ENCODE measurements around the gene CLCN2.
"Not testable (repeated sequence)": the region's sequence is repeated elsewhere in the genome, so short reads cannot be mapped to it uniquely, and the experiment has no call there.

Gene CLCN2

DNA sequence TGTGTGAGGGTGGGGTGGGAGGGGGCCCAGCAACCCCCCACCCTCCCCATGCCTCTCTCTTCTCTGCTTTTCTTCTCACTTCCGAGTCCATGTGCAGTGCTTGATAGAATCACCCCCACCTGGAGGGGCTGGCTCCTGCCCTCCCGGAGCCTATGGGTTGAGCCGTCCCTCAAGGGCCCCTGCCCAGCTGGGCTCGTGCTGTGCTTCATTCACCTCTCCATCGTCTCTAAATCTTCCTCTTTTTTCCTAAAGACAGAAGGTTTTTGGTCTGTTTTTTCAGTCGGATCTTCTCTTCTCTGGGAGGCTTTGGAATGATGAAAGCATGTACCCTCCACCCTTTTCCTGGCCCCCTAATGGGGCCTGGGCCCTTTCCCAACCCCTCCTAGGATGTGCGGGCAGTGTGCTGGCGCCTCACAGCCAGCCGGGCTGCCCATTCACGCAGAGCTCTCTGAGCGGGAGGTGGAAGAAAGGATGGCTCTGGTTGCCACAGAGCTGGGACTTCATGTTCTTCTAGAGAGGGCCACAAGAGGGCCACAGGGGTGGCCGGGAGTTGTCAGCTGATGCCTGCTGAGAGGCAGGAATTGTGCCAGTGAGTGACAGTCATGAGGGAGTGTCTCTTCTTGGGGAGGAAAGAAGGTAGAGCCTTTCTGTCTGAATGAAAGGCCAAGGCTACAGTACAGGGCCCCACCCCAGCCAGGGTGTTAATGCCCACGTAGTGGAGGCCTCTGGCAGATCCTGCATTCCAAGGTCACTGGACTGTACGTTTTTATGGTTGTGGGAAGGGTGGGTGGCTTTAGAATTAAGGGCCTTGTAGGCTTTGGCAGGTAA, 15.9 kb downstream of the CLCN2 start:
- DNase-seq (ENCODE audit: low read depth) = no peak

GRCh38 chr3:184344579-184345316, 16.7 kb downstream of the CLCN2 start:
- DNase-seq (ENCODE audit: low read depth) = no peak

GRCh38 chr3:184343200-184343876, 18.1 kb downstream of the CLCN2 start:
- no peak for DNase-seq (ENCODE audit: low read depth)

- no peak for DNase-seq (ENCODE audit: low read depth)
Observed at GRCh38 chr3:184341925-184342324, 19.5 kb downstream of the CLCN2 start.

- not testable (repeated sequence) for DNase-seq (ENCODE audit: low read depth)
Observed at GRCh38 chr3:184339451-184340135, 21.8 kb downstream of the CLCN2 start.

DNA sequence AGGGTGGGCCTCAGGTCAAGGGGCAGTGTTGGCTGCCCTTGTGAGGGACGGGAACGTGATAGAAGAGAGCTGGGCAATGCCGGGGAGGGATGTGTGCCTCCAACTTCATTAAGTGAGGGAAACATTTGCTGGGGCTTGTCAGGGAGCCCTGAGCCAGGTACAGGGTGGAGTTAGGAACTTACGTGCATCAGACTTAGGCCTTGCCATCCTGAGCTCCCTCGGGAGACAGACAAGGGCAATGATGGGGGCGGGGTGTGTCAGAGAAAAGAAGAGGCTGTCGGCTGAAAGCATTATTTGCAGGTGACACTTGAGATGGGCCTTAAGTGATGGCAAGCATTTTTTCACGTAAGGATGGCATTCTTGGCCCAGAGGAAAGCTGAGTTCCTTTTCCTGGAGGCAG, 22.4 kb downstream of the CLCN2 start:
- no peak for DNase-seq (ENCODE audit: low read depth)

- DNase-seq (ENCODE audit: low read depth) = no peak
Observed at GRCh38 chr3:184338511-184338945, 22.9 kb downstream of the CLCN2 start.

GRCh38 chr3:184337981-184338380, 23.4 kb downstream of the CLCN2 start:
- DNase-seq (ENCODE audit: low read depth) = no peak

GRCh38 chr3:184337399-184337714, 24.0 kb downstream of the CLCN2 start, which contains the start of gene FAM131A:
Gene FAM131A, plus strand, starts transcription at chr3:184337600. Its CDS starts 31 bp downstream, at chr3:184337631.
- no peak for DNase-seq (ENCODE audit: low read depth)

GRCh38 chr3:184336547-184337398, 24.6 kb downstream of the CLCN2 start:
- no peak for DNase-seq (ENCODE audit: low read depth)

- DNase-seq (ENCODE audit: low read depth) = no peak
Observed at GRCh38 chr3:184335661-184336546, 25.5 kb downstream of the CLCN2 start.

DNA sequence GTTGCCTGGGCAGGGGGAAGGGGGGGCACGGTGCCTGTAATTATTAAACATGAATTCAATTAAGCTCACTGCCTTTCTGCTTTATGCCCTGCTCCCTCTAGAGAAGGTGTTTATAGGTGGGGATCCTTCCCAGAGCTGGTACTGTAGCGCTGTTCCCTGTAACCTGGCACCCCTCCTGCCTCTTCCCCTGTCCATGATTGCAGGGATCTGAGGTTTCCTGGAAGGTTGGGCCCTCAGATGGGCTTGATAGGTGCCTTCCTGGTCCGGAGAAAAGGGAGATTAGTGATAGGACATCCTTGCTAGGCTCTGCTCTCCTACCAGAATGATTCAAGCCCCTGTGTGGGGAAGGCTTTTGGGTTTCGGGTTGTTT, 26.1 kb downstream of the CLCN2 start:
- no peak for DNase-seq (ENCODE audit: low read depth)

GRCh38 chr3:184334470-184335158, 26.8 kb downstream of the CLCN2 start:
- DNase-seq (ENCODE audit: low read depth) = no peak

DNA sequence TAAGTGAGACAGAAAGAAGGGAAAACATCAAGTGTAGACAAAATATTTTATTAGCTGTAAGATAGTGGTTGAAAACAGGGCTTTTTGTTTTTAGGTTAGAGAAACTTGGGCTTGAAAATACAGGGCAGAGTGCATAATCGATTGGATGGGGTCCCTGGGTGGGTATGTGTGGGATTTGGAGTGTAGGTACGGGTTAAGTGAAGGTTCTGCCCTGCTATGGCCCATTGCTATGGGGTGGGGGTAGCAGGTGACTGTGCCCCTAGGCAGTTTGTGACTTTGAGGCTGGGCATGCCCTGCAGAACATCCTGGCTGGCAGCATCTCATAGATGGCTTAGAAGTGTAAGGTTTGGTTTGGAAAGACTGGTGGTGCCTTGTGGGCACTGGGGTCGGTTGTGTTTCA, 27.7 kb downstream of the CLCN2 start:
- no peak for DNase-seq (ENCODE audit: low read depth)

- DNase-seq (ENCODE audit: low read depth) = no peak
Observed at GRCh38 chr3:184333190-184333589, 28.2 kb downstream of the CLCN2 start.

DNA sequence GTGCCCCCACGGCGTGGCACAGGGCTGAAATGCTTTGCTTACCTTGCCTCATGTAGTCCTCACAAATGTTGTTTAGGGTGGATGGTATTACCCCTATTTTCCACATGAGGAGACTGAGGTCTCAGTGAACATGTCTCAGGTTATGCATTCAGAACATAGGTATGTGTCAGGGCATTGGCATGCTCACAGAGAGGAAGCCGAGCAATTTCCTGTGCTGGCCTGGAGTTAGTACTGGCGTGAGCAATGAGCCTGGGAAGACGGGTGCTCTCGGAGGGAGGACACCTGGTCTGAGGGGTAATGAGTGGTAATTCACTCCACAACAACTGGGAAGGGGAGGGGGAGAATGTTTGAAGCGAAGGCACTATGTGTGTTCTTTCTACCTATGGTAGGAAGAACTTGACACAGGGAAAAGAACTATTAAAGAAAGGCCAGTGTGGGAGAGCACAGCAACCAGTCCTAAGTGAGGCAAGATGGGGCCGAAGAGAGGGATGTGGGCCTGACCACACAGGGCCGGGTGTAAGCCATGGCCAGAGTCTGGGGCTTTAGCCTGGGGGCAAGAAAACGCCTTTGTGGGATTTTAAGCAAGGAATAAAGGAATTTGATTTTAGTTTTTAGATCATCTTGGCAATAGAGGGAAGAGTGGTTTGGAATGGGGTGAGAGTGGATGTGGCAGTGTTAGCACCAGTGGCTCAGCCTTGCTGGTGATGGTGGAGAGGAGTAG, 28.9 kb downstream of the CLCN2 start:
- no peak for DNase-seq (ENCODE audit: low read depth)

DNA sequence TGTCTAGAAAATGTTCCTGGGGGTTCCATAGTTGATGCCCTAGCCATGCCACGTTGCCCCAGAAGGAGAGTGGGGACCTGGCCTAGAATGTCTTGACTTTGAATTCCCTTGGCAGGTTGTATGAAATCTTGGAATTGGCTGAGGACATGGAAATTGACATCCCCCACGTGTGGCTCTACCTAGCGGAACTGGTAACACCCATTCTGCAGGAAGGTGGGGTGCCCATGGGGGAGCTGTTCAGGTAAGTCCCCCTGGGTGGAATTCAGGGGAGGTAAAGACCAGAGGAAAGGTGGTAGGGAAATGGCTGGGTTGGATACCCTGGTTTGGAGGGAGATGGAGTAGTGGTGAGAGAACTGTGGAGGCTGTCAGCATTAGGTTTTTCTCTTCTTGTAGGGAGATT, 32.9 kb downstream of the CLCN2 start:
- DNase-seq (ENCODE audit: low read depth) = no peak

GRCh38 chr3:184327171-184327570, 34.2 kb downstream of the CLCN2 start:
- DNase-seq (ENCODE audit: low read depth) = no peak

Data from CMK (cell line).